ENCODE results near the gene SIK3.
"Not testable (repeated sequence)": the region's sequence is repeated elsewhere in the genome, so short reads cannot be mapped to it uniquely, and the experiment has no call there.

The SIK3 gene

GRCh38 chr11:117121176-117121575 lies 22.9 kb upstream of the SIK3 start:
- DNase-seq (ENCODE audit: low spot score) = no peak
- in situ Hi-C loops (cut with MboI; ENCODE audit: low pct_unique_long_range_greater_than_20kb, low sequenced_read_pairs, unreplicated experiment) = loop anchor here (25.0 kb wide), 1 partner anchor 334 kb away; the partner anchor contains the start of genes APOA5 and ZPR1
- TF ChIP-seq CTCF (IDR thresholded peaks at IDR 0.05; ENCODE audit: extremely low read depth, insufficient read depth, missing control alignments) = no peak

GRCh38 chr11:117117681-117118080 lies 19.5 kb upstream of the SIK3 start:
- no peak for DNase-seq (ENCODE audit: low spot score)
- no peak for TF ChIP-seq CTCF (IDR thresholded peaks at IDR 0.05; ENCODE audit: extremely low read depth, insufficient read depth, missing control alignments)
- in situ Hi-C loops (cut with MboI; ENCODE audit: low pct_unique_long_range_greater_than_20kb, low sequenced_read_pairs, unreplicated experiment) = loop anchor here (25.0 kb wide), 1 partner anchor 330 kb away; the partner anchor contains the start of genes APOA5 and ZPR1

- not testable (repeated sequence) for DNase-seq (ENCODE audit: low spot score)
- in situ Hi-C loops (cut with MboI; ENCODE audit: low pct_unique_long_range_greater_than_20kb, low sequenced_read_pairs, unreplicated experiment) = loop anchor here (25.0 kb wide), 1 partner anchor 326 kb away; the partner anchor contains the start of genes APOA5 and ZPR1
Observed at GRCh38 chr11:117112939-117113338, 14.7 kb upstream of the SIK3 start.

GRCh38 chr11:117112497-117112896 lies 14.3 kb upstream of the SIK3 start:
- in situ Hi-C loops (cut with MboI; ENCODE audit: low pct_unique_long_range_greater_than_20kb, low sequenced_read_pairs, unreplicated experiment) = loop anchor here (25.0 kb wide), 1 partner anchor 325 kb away; the partner anchor contains the start of genes APOA5 and ZPR1
- DNase-seq (ENCODE audit: low spot score) = not testable (repeated sequence)

- TF ChIP-seq CTCF (IDR thresholded peaks at IDR 0.05; ENCODE audit: extremely low read depth, insufficient read depth, missing control alignments) = no peak
- no peak for DNase-seq (ENCODE audit: low spot score)
- in situ Hi-C loops (cut with MboI; ENCODE audit: low pct_unique_long_range_greater_than_20kb, low sequenced_read_pairs, unreplicated experiment) = loop anchor here (25.0 kb wide), 1 partner anchor 323 kb away; the partner anchor contains the start of genes APOA5 and ZPR1
Observed at GRCh38 chr11:117110294-117110950, 12.2 kb upstream of the SIK3 start.

GRCh38 chr11:117107701-117108590 lies 9.7 kb upstream of the SIK3 start:
- no peak for DNase-seq (ENCODE audit: low spot score)
- TF ChIP-seq CTCF (IDR thresholded peaks at IDR 0.05; ENCODE audit: extremely low read depth, insufficient read depth, missing control alignments) = no peak
- in situ Hi-C loops (cut with MboI; ENCODE audit: low pct_unique_long_range_greater_than_20kb, low sequenced_read_pairs, unreplicated experiment) = loop anchor here (25.0 kb wide), 1 partner anchor 321 kb away; the partner anchor contains the start of genes APOA5 and ZPR1

GRCh38 chr11:117100556-117100955 lies 2.3 kb upstream of the SIK3 start:
- no peak for DNase-seq (ENCODE audit: low spot score)
- in situ Hi-C loops (cut with MboI; ENCODE audit: low pct_unique_long_range_greater_than_20kb, low sequenced_read_pairs, unreplicated experiment) = loop anchor here (5.0 to 25.0 kb wide), 2 partner anchors 218 to 313 kb away; partner anchors contain the start of genes APOA5 and ZPR1
- no peak for TF ChIP-seq CTCF (IDR thresholded peaks at IDR 0.05; ENCODE audit: extremely low read depth, insufficient read depth, missing control alignments)

All from GM13977 (cell line).